ENCODE data around the gene RPS21. TPM values are rescaled to one million over a fixed set of nuclear protein-coding genes. Genes with fewer than 3 reads are reported as not detected.

The RPS21 gene
- 1,418 TPM for total RNA-seq

GRCh38 chr20:62386383-62387218 lies at the start of gene RPS21:
RPS21 (plus strand) TSS chr20:62387103; CDS start chr20:62387339, 236 bp downstream.
- H3K27me3 ChIP-seq (ENCODE audit: control insufficient read depth in 3 of 3, insufficient read depth in 3 of 3, low read length in 3 of 3): no peaks in the 10 kb centered on the region
- peak within 1 kb of the TSS; percentile 93 for H3K27ac ChIP-seq (ENCODE audit: low read depth, low read length)
- H3K36me3 ChIP-seq (ENCODE audit: control insufficient read depth in 3 of 3, insufficient read depth in 3 of 3, low read length in 3 of 3): peaks cover 19 to 36% (median 36%) of the 10 kb centered on the region in 3 donors
- peak within 1 kb of the TSS; percentile 92 to 99 (median 98) for H3K9ac ChIP-seq (ENCODE audit: low read depth in 1 of 3, low read length in 3 of 3)
- H3K4me3 ChIP-seq (ENCODE audit: low read length in 3 of 3): peak within 1 kb of the TSS; percentile 94 to 98 (median 96)
- no peaks in the 10 kb centered on the region for H3K9me3 ChIP-seq (ENCODE audit: control insufficient read depth in 3 of 3, low read length in 3 of 3)
- H3K4me1 ChIP-seq (ENCODE audit: control insufficient read depth in 3 of 3, insufficient read depth in 3 of 3, low read length in 3 of 3): peaks cover 29 to 40% (median 32%) of the 10 kb centered on the region in 3 donors

GRCh38 chr20:62337558-62338293 lies 49.2 kb upstream of the RPS21 start:
- no peak overlapping the region for H3K9ac ChIP-seq (ENCODE audit: low read depth in 1 of 3, low read length in 3 of 3)
- no peaks in the 10 kb centered on the region for H3K9me3 ChIP-seq (ENCODE audit: control insufficient read depth in 3 of 3, low read length in 3 of 3)
- no peak overlapping the region for H3K27ac ChIP-seq (ENCODE audit: low read depth, low read length)
- H3K27me3 ChIP-seq (ENCODE audit: control insufficient read depth in 3 of 3, insufficient read depth in 3 of 3, low read length in 3 of 3): no peaks in the 10 kb centered on the region
- peaks cover 15 to 25% (median 19%) of the 10 kb centered on the region in 3 donors for H3K36me3 ChIP-seq (ENCODE audit: control insufficient read depth in 3 of 3, insufficient read depth in 3 of 3, low read length in 3 of 3)
- no peaks in the 10 kb centered on the region for H3K4me1 ChIP-seq (ENCODE audit: control insufficient read depth in 3 of 3, insufficient read depth in 3 of 3, low read length in 3 of 3)
- no peak overlapping the region for H3K4me3 ChIP-seq (ENCODE audit: low read length in 3 of 3)

GRCh38 chr20:62338294-62338620 lies 48.6 kb upstream of the RPS21 start:
- Histone ChIP-seq H3K9me3 (ENCODE audit: control insufficient read depth in 3 of 3, low read length in 3 of 3) (no peaks in the 10 kb centered on the region), H3K9ac (ENCODE audit: low read depth in 1 of 3, low read length in 3 of 3) (no peak overlapping the region), H3K4me1 (ENCODE audit: control insufficient read depth in 3 of 3, insufficient read depth in 3 of 3, low read length in 3 of 3) (no peaks in the 10 kb centered on the region), H3K4me3 (ENCODE audit: low read length in 3 of 3) (no peak overlapping the region), H3K27ac (ENCODE audit: low read depth, low read length) (no peak overlapping the region), H3K36me3 (ENCODE audit: control insufficient read depth in 3 of 3, insufficient read depth in 3 of 3, low read length in 3 of 3) (peaks cover 15 to 23% (median 19%) of the 10 kb centered on the region in 3 donors), H3K27me3 (ENCODE audit: control insufficient read depth in 3 of 3, insufficient read depth in 3 of 3, low read length in 3 of 3) (no peaks in the 10 kb centered on the region)

GRCh38 chr20:62339647-62340062 lies 47.2 kb upstream of the RPS21 start:
- Histone ChIP-seq H3K27ac (ENCODE audit: low read depth, low read length) (no peak overlapping the region), H3K27me3 (ENCODE audit: control insufficient read depth in 3 of 3, insufficient read depth in 3 of 3, low read length in 3 of 3) (no peaks in the 10 kb centered on the region), H3K4me1 (ENCODE audit: control insufficient read depth in 3 of 3, insufficient read depth in 3 of 3, low read length in 3 of 3) (no peaks in the 10 kb centered on the region), H3K9me3 (ENCODE audit: control insufficient read depth in 3 of 3, low read length in 3 of 3) (no peaks in the 10 kb centered on the region), H3K36me3 (ENCODE audit: control insufficient read depth in 3 of 3, insufficient read depth in 3 of 3, low read length in 3 of 3) (peaks cover 15 to 17% (median 17%) of the 10 kb centered on the region in 3 donors), H3K4me3 (ENCODE audit: low read length in 3 of 3) (no peak overlapping the region), H3K9ac (ENCODE audit: low read depth in 1 of 3, low read length in 3 of 3) (no peak overlapping the region)

- Histone ChIP-seq H3K27me3 (ENCODE audit: control insufficient read depth in 3 of 3, insufficient read depth in 3 of 3, low read length in 3 of 3) (no peaks in the 10 kb centered on the region), H3K9me3 (ENCODE audit: control insufficient read depth in 3 of 3, low read length in 3 of 3) (no peaks in the 10 kb centered on the region), H3K36me3 (ENCODE audit: control insufficient read depth in 3 of 3, insufficient read depth in 3 of 3, low read length in 3 of 3) (peaks cover 0 to 8% (median 7%) of the 10 kb centered on the region in 3 donors), H3K27ac (ENCODE audit: low read depth, low read length) (no peak overlapping the region), H3K4me3 (ENCODE audit: low read length in 3 of 3) (no peak overlapping the region), H3K4me1 (ENCODE audit: control insufficient read depth in 3 of 3, insufficient read depth in 3 of 3, low read length in 3 of 3) (peaks cover 8 to 16% (median 13%) of the 10 kb centered on the region in 3 donors), H3K9ac (ENCODE audit: low read depth in 1 of 3, low read length in 3 of 3) (no peak overlapping the region)
These were observed 44.0 kb upstream of the RPS21 start for GRCh38 chr20:62342910-62343309.

GRCh38 chr20:62344092-62344491 lies 42.8 kb upstream of the RPS21 start:
- Histone ChIP-seq H3K27ac (ENCODE audit: low read depth, low read length) (no peak overlapping the region), H3K9me3 (ENCODE audit: control insufficient read depth in 3 of 3, low read length in 3 of 3) (no peaks in the 10 kb centered on the region), H3K4me3 (ENCODE audit: low read length in 3 of 3) (no peak overlapping the region), H3K9ac (ENCODE audit: low read depth in 1 of 3, low read length in 3 of 3) (no peak overlapping the region), H3K27me3 (ENCODE audit: control insufficient read depth in 3 of 3, insufficient read depth in 3 of 3, low read length in 3 of 3) (no peaks in the 10 kb centered on the region), H3K4me1 (ENCODE audit: control insufficient read depth in 3 of 3, insufficient read depth in 3 of 3, low read length in 3 of 3) (peaks cover 9 to 17% (median 15%) of the 10 kb centered on the region in 3 donors), H3K36me3 (ENCODE audit: control insufficient read depth in 3 of 3, insufficient read depth in 3 of 3, low read length in 3 of 3) (peaks cover 0 to 8% (median 2%) of the 10 kb centered on the region in 3 donors)

- H3K4me3 ChIP-seq (ENCODE audit: low read length in 3 of 3): no peak overlapping the region
- no peak overlapping the region for H3K27ac ChIP-seq (ENCODE audit: low read depth, low read length)
- no peaks in the 10 kb centered on the region for H3K9me3 ChIP-seq (ENCODE audit: control insufficient read depth in 3 of 3, low read length in 3 of 3)
- H3K36me3 ChIP-seq (ENCODE audit: control insufficient read depth in 3 of 3, insufficient read depth in 3 of 3, low read length in 3 of 3): peaks cover 0 to 5% (median 2%) of the 10 kb centered on the region in 3 donors
- no peaks in the 10 kb centered on the region for H3K27me3 ChIP-seq (ENCODE audit: control insufficient read depth in 3 of 3, insufficient read depth in 3 of 3, low read length in 3 of 3)
- H3K4me1 ChIP-seq (ENCODE audit: control insufficient read depth in 3 of 3, insufficient read depth in 3 of 3, low read length in 3 of 3): peaks cover 9 to 17% (median 15%) of the 10 kb centered on the region in 3 donors
- H3K9ac ChIP-seq (ENCODE audit: low read depth in 1 of 3, low read length in 3 of 3): no peak overlapping the region
These were observed 42.1 kb upstream of the RPS21 start for GRCh38 chr20:62344782-62345181.

- Histone ChIP-seq H3K27ac (ENCODE audit: low read depth, low read length) (no peak overlapping the region), H3K4me1 (ENCODE audit: control insufficient read depth in 3 of 3, insufficient read depth in 3 of 3, low read length in 3 of 3) (peaks cover 9 to 20% (median 17%) of the 10 kb centered on the region in 3 donors), H3K4me3 (ENCODE audit: low read length in 3 of 3) (no peak overlapping the region), H3K27me3 (ENCODE audit: control insufficient read depth in 3 of 3, insufficient read depth in 3 of 3, low read length in 3 of 3) (no peaks in the 10 kb centered on the region), H3K9me3 (ENCODE audit: control insufficient read depth in 3 of 3, low read length in 3 of 3) (no peaks in the 10 kb centered on the region), H3K36me3 (ENCODE audit: control insufficient read depth in 3 of 3, insufficient read depth in 3 of 3, low read length in 3 of 3) (peaks cover 0 to 5% (median 2%) of the 10 kb centered on the region in 3 donors), H3K9ac (ENCODE audit: low read depth in 1 of 3, low read length in 3 of 3) (no peak overlapping the region)
These were observed 41.1 kb upstream of the RPS21 start for GRCh38 chr20:62345681-62346370.

GRCh38 chr20:62346398-62347150 lies 40.3 kb upstream of the RPS21 start:
- peaks cover 0 to 5% (median 4%) of the 10 kb centered on the region in 3 donors for H3K36me3 ChIP-seq (ENCODE audit: control insufficient read depth in 3 of 3, insufficient read depth in 3 of 3, low read length in 3 of 3)

More at GRCh38 chr20:62346398-62347150, 40.3 kb upstream of the RPS21 start:
- Histone ChIP-seq H3K9me3 (ENCODE audit: control insufficient read depth in 3 of 3, low read length in 3 of 3) (no peaks in the 10 kb centered on the region), H3K4me3 (ENCODE audit: low read length in 3 of 3) (no peak overlapping the region), H3K9ac (ENCODE audit: low read depth in 1 of 3, low read length in 3 of 3) (no peak overlapping the region), H3K27me3 (ENCODE audit: control insufficient read depth in 3 of 3, insufficient read depth in 3 of 3, low read length in 3 of 3) (no peaks in the 10 kb centered on the region), H3K27ac (ENCODE audit: low read depth, low read length) (no peak overlapping the region), H3K4me1 (ENCODE audit: control insufficient read depth in 3 of 3, insufficient read depth in 3 of 3, low read length in 3 of 3) (peaks cover 9 to 20% (median 17%) of the 10 kb centered on the region in 3 donors)

All from skeletal muscle tissue (tissue), 4 donors.